Loucy (cell line): ENCODE measurements around the gene ACP1.
"Not testable (repeated sequence)": the region's sequence is repeated elsewhere in the genome, so short reads cannot be mapped to it uniquely, and the experiment has no call there.

Source experiments
- H2AFZ ChIP-seq: fragments of 200-600 bp; sonication (generic); 2 replicates; pipeline ENCODE4 v1.6.0; 2016; ENCODE audit warnings: antibody characterized with exemption, mild to moderate bottlenecking, low read length, moderate library complexity
- H3F3A ChIP-seq: fragments of 200-600 bp; 2 replicates; pipeline ENCODE4 v1.6.0; 2016; ENCODE audit warnings: antibody characterized with exemption, low read depth, mild to moderate bottlenecking
- H3K27me3 ChIP-seq: fragments of 200-600 bp; sonication (generic); 2 replicates; pipeline ENCODE4 v1.6.1; 2014; ENCODE audit warnings: low read length, mild to moderate bottlenecking; ENCODE audit not compliant: insufficient read depth, poor library complexity, severe bottlenecking
- H3K36me3 ChIP-seq: fragments of 200-600 bp; sonication (generic); 2 replicates; pipeline ENCODE4 v1.6.1; 2016; ENCODE audit warnings: low read length; ENCODE audit not compliant: insufficient read depth
- H3K4me1 ChIP-seq: fragments of 200-600 bp; sonication (generic); 2 replicates; pipeline ENCODE4 v1.5.1; 2014; ENCODE audit warnings: low read length, mild to moderate bottlenecking; ENCODE audit not compliant: insufficient read depth, poor library complexity, severe bottlenecking
- H3K4me2 ChIP-seq: fragments of 200-600 bp; sonication (generic); 2 replicates; pipeline ENCODE4 v1.6.0; 2014; ENCODE audit warnings: antibody characterized with exemption, low read length, low read depth, mild to moderate bottlenecking; ENCODE audit not compliant: poor library complexity, severe bottlenecking
- H3K4me3 ChIP-seq: fragments of 200-600 bp; sonication (generic); 2 replicates; pipeline ENCODE4 v1.5.1; 2014; ENCODE audit warnings: low read length, mild to moderate bottlenecking, mixed read lengths; ENCODE audit not compliant: poor library complexity, severe bottlenecking
- H3K79me2 ChIP-seq: fragments of 200-600 bp; sonication (generic); 2 replicates; pipeline ENCODE4 v1.6.1; 2014; ENCODE audit warnings: low read length; ENCODE audit not compliant: insufficient read depth
- H3K9ac ChIP-seq: fragments of 200-600 bp; sonication (generic); 2 replicates; pipeline ENCODE4 v1.6.0; 2014; ENCODE audit warnings: mild to moderate bottlenecking, low read depth, low read length, moderate library complexity; ENCODE audit not compliant: poor library complexity, severe bottlenecking
- H3K9me2 ChIP-seq: fragments of 200-600 bp; sonication (generic); replicated peaks from 2 replicates; pipeline ENCODE4 v1.6.1; 2016; ENCODE audit warnings: low read depth, low read length, mixed read lengths
- H3K9me3 ChIP-seq: fragments of 200-600 bp; sonication (generic); 2 replicates; pipeline ENCODE4 v1.6.1; 2014; ENCODE audit warnings: mild to moderate bottlenecking, antibody characterized with exemption, low read length, low read depth; ENCODE audit not compliant: insufficient read depth
- H4K20me1 ChIP-seq: fragments of 200-600 bp; sonication (generic); 2 replicates; pipeline ENCODE4 v1.6.0; 2014; ENCODE audit warnings: antibody characterized with exemption, low read length, mild to moderate bottlenecking; ENCODE audit not compliant: insufficient read depth, poor library complexity, severe bottlenecking
- CTCF ChIP-seq: fragments of 200-600 bp; sonication (generic); conservative IDR thresholded peaks from 2 replicates; pipeline ENCODE4 v1.5.1; 2014; ENCODE audit warnings: mild to moderate bottlenecking, antibody characterized with exemption, low read length
- EZH2phosphoT487 ChIP-seq: fragments of 200-600 bp; IDR thresholded peaks from 2 replicates; pipeline ENCODE4 v1.6.1; 2018; ENCODE audit warnings: antibody characterized with exemption, mild to moderate bottlenecking, moderate library complexity, borderline replicate concordance

ACP1 gene

GRCh38 chr2:310994-311393, 46.2 kb downstream of the ACP1 start:
- Histone ChIP-seq H4K20me1 (no peaks in the 10 kb centered on the region), H3K36me3 (no peaks in the 10 kb centered on the region), H3K79me2 (no peaks in the 10 kb centered on the region), H3K27me3 (no peaks in the 10 kb centered on the region), H3K4me2 (no peak overlapping the region), H3F3A (no peaks in the 10 kb centered on the region), H2AFZ (no peak overlapping the region), H3K9me2 (no peaks in the 10 kb centered on the region), H3K4me1 (no peaks in the 10 kb centered on the region), H3K9me3 (no peaks in the 10 kb centered on the region), H3K4me3 (no peak overlapping the region), H3K9ac (no peak overlapping the region)
- TF ChIP-seq CTCF (no peak), EZH2phosphoT487 (no peak)

GRCh38 chr2:313991-314390, 49.2 kb downstream of the ACP1 start:
- H4K20me1 ChIP-seq = no peaks in the 10 kb centered on the region
- H3F3A ChIP-seq = no peaks in the 10 kb centered on the region
- TF ChIP-seq EZH2phosphoT487 (no peak), CTCF (no peak)
- H3K9ac ChIP-seq = no peak overlapping the region
- H3K9me3 ChIP-seq = no peaks in the 10 kb centered on the region
- H3K9me2 ChIP-seq = no peaks in the 10 kb centered on the region
- H2AFZ ChIP-seq = no peak overlapping the region
- no peaks in the 10 kb centered on the region for H3K4me1 ChIP-seq
- H3K4me2 ChIP-seq = no peak overlapping the region
- no peaks in the 10 kb centered on the region for H3K27me3 ChIP-seq
- no peaks in the 10 kb centered on the region for H3K79me2 ChIP-seq
- no peak overlapping the region for H3K4me3 ChIP-seq
- H3K36me3 ChIP-seq = no peaks in the 10 kb centered on the region

- H3K9me3 ChIP-seq = no peaks in the 10 kb centered on the region
- no peaks in the 10 kb centered on the region for H3K4me1 ChIP-seq
- no peaks in the 10 kb centered on the region for H3K36me3 ChIP-seq
- no peaks in the 10 kb centered on the region for H4K20me1 ChIP-seq
- H3K79me2 ChIP-seq = no peaks in the 10 kb centered on the region
- H3K9ac ChIP-seq = no peak overlapping the region
- H3K27me3 ChIP-seq = no peaks in the 10 kb centered on the region
- TF ChIP-seq EZH2phosphoT487 = no peak
- TF ChIP-seq CTCF = no peak
- no peak overlapping the region for H2AFZ ChIP-seq
- H3F3A ChIP-seq = no peaks in the 10 kb centered on the region
- no peak overlapping the region for H3K4me3 ChIP-seq
- H3K9me2 ChIP-seq = no peaks in the 10 kb centered on the region
- no peak overlapping the region for H3K4me2 ChIP-seq
Measured at GRCh38 chr2:314561-315336, 50.0 kb downstream of the ACP1 start.

GRCh38 chr2:315925-316324, 51.2 kb downstream of the ACP1 start:
- not testable (repeated sequence) for H4K20me1 ChIP-seq, H3K9me2 ChIP-seq, H3K9me3 ChIP-seq, H3K4me1 ChIP-seq, H3K9ac ChIP-seq, H3K79me2 ChIP-seq, H2AFZ ChIP-seq, H3F3A ChIP-seq, H3K4me2 ChIP-seq, H3K36me3 ChIP-seq, H3K27me3 ChIP-seq, H3K4me3 ChIP-seq
